Measurements from ENCODE around the gene CRTC1.

The CRTC1 gene

DNA sequence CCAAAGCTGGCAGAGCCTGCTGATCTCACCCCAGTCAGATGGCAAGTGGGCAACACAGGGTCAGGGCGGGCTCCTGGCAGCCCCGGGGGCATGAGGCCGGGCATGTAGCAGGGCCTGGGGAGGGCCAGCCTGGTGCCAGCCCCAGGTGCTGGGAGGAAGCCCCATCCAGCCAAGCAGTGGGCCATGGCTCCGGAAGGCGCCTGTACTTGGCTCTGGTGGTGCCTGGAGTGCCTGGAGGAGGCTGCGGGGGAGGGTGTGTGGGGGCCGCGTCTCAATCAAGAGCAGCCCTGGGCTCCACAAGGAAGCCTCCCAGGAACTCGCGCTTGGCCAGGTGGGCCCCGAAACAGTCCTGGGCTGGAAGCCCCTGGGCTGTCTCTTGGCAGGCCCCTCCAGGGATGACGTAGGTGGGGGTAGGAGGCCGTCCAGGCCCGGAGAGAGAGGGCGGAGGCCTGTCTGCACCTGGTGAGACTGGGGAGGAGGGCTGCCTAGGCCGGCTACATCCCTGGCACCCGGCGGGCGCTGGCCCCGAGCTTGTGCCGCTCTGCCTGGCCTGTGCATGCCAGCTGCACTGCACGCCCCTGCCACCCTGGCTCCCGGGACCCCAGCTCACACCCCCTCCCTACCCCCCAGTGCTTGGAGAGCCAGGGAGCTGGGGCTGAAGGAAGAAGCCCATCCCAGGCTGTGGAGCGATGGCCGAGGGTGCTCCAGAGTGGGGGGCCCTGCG lies 61.7 kb downstream of the CRTC1 start:
- DNase-seq (ENCODE audit: low spot score in 2 of 2): no peak
- Mint-ChIP-seq H3K27me3 (no peaks in the 10 kb centered on the region), H3K4me3 (no peak overlapping the region)

DNA sequence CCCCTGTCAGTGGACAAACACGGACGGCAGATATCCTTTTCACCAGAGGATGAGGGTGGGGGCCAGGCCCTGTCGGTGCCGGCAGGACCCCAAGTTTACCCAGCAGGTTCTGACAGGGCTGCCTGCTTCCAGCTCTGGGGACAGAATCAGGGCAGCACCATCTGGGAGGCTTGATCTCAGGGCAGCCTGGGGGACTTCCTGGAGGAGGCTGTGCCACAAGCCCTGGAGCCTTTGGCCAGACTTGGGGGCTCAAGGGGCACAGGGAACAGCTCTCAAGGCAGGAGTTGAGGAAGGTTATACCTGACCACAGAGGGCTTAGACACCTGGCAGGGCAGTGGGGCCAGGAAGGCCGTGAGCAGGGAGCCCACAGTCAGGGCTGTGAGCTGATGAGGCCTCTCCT lies 62.5 kb downstream of the CRTC1 start:
- no peaks in the 10 kb centered on the region for H3K9me3 Mint-ChIP-seq
- H3K36me3 Mint-ChIP-seq (ENCODE audit: insufficient read depth): peaks cover 2% of the 10 kb centered on the region
- no peaks in the 10 kb centered on the region for H3K4me1 Mint-ChIP-seq
- no peak overlapping the region for H3K27ac Mint-ChIP-seq (ENCODE audit: low read depth)
- ATAC-seq (replicated peaks; ENCODE audit: extremely low read depth, poor library complexity, severe bottlenecking) (no peak), DNase-seq (ENCODE audit: low spot score in 2 of 2) (no peak)
- H3K27me3 Mint-ChIP-seq: no peaks in the 10 kb centered on the region
- no peak overlapping the region for H3K4me3 Mint-ChIP-seq

More for the DNA sequence above, 61.7 kb downstream of the CRTC1 start:
- Mint-ChIP-seq H3K9me3 (no peaks in the 10 kb centered on the region), H3K36me3 (ENCODE audit: insufficient read depth) (no peaks in the 10 kb centered on the region), H3K27ac (ENCODE audit: low read depth) (no peak overlapping the region), H3K4me1 (no peaks in the 10 kb centered on the region)
- no peak for ATAC-seq (replicated peaks; ENCODE audit: extremely low read depth, poor library complexity, severe bottlenecking)

DNA sequence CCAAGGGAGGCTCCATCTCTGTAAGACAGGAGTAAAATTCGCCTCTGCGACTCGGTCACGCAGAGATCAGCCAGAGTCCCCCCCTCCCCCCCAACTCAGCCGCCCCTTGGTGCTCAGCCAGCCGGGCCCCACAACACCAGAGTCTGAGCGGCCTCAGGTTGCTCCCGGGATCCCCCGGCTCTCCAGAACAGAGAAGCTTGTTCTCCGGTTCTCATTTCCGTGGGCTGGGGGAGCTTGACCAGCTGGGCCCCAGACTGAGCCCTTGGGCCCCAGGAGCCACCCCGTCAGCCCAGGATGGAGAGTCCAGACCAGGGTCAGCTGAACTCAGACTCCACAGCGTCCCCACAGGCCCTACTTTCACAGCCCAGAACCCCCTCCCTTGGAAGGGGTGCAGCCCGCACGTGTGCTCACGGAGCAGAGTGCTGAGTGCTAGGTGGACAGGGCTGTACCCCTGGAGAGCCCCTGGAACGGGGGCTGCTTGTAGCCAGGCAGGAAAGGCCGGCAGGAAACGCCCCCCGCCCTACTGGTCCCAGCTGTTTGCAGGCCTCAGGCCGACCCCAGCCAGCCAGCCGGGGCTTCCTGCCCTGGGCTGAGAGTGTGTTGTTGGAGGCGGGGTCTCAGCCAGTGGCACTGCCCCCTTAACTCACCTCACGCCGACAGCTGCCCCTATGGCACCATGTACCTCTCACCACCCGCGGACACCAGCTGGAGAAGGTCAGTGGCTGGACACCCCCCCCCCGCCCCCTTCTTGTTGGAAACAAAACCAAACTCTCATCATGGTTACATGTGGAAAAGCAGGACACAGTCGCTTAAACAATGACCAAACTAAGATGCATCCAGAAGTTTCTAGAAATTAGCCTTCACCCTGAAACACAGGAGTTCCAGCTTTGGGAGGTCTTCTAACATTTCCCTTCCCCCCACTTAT lies 63.2 kb downstream of the CRTC1 start:
- no peak overlapping the region for H3K4me3 Mint-ChIP-seq
- ATAC-seq (replicated peaks; ENCODE audit: extremely low read depth, poor library complexity, severe bottlenecking) (no peak), DNase-seq (ENCODE audit: low spot score in 2 of 2) (no peak)
- H3K27ac Mint-ChIP-seq (ENCODE audit: low read depth): no peak overlapping the region
- no peaks in the 10 kb centered on the region for H3K27me3 Mint-ChIP-seq
- peaks cover 2% of the 10 kb centered on the region for H3K36me3 Mint-ChIP-seq (ENCODE audit: insufficient read depth)
- no peaks in the 10 kb centered on the region for H3K4me1 Mint-ChIP-seq
- H3K9me3 Mint-ChIP-seq: no peaks in the 10 kb centered on the region

DNA sequence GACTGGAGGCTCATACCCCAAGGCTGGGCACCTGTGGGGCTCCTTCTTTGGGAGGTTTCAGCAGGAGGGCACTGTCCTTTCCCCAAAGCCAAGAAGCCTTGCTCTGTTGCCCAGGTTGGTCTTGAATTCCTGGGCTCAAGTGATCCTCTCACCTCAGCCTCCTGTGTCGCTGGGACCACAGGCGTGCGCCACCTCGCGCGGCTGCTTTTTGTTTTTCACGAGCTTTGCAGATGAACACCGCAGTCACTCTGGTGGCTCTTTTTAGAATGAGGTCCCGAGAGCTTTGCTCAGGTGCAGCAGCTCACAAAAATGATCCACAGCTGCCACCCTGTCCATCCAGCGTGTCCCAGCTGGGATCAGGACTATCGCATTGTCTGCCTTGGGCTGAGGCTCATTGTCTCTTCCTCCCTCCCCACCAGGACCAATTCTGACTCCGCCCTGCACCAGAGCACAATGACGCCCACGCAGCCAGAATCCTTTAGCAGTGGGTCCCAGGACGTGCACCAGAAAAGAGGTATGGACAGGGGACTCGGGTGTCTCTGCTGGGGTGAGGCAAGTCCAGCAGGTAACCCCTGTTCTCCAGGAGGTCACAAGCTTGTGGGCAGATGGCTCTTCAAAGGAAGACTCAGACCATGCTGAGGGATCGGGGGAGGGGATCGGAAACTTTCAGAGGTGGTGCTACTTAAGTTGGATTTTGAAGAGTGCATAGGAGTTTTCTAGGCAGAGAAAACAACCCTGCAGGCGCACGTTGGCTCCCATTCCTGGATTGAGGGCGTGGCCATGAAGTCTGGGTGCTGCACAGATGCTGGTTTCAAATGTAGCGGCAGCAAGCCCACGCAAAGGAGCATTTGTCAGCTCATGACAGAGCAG lies 66.1 kb downstream of the CRTC1 start:
- no peaks in the 10 kb centered on the region for H3K27me3 Mint-ChIP-seq
- no peaks in the 10 kb centered on the region for H3K9me3 Mint-ChIP-seq
- DNase-seq (ENCODE audit: low spot score in 2 of 2) (no peak), ATAC-seq (replicated peaks; ENCODE audit: extremely low read depth, poor library complexity, severe bottlenecking) (no peak)
- H3K27ac Mint-ChIP-seq (ENCODE audit: low read depth): no peak overlapping the region
- no peak overlapping the region for H3K4me3 Mint-ChIP-seq
- no peaks in the 10 kb centered on the region for H3K4me1 Mint-ChIP-seq
- H3K36me3 Mint-ChIP-seq (ENCODE audit: insufficient read depth): peaks cover 6% of the 10 kb centered on the region

DNA sequence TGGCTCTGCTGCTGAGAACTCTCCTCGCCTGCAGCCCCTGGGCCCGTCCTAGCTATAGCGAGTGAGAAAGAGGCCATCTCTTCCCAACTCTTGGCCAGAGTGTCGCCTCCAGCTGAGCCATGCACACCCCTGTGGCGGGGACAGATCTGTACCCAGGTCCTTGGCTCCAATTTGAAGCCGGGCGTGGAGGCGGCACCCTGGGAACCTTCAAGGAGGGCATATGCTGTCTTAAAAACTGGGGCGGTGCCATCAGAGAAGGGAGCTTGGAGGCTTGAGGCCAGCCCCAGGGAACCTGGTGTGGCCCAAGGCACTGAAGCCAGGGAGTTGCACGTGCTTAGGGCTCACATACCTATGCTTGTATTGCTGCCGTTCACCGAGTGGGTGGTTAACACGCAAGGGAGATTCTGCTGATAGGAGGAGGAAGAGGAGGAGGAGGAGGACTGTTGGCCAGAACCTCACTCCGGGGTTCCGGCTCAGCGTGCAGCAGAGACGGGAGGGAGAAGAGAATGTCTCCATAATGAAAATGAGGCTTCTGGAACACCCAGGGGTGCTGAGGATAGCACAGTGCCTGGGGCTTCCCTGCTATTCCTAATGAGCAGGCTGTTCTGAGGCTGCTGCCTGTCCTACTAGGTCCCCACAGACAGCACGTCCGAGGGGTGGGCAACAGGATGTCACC lies 67.0 kb downstream of the CRTC1 start:
- H3K4me1 Mint-ChIP-seq: no peaks in the 10 kb centered on the region
- H3K36me3 Mint-ChIP-seq (ENCODE audit: insufficient read depth): peaks cover 7% of the 10 kb centered on the region
- no peak for DNase-seq (ENCODE audit: low spot score in 2 of 2)
- H3K4me3 Mint-ChIP-seq: no peak overlapping the region
- H3K27me3 Mint-ChIP-seq: no peaks in the 10 kb centered on the region
- H3K9me3 Mint-ChIP-seq: no peaks in the 10 kb centered on the region
- no peak overlapping the region for H3K27ac Mint-ChIP-seq (ENCODE audit: low read depth)
- no peak for ATAC-seq (replicated peaks; ENCODE audit: extremely low read depth, poor library complexity, severe bottlenecking)

DNA sequence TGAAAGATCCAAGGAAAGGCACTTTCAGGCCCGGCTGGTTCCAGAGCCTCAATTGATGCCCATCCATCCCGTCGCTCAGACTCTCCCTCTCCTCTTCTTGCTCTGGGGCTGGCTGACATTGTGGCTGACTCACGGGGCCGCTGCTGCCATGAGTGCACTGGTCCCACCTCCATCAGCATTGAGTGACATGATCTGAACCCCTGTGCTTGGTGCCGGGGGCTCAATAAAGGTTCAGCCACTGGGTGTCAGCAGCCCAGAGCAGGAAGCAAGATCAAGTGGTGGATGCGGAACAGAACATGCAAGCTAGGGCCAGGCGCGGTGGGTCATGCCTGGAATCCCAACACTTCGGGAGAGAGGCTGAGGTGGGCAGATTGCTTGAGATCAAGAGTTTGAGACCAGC lies 68.1 kb downstream of the CRTC1 start:
- peaks cover 11% of the 10 kb centered on the region for H3K36me3 Mint-ChIP-seq (ENCODE audit: insufficient read depth)
- H3K4me3 Mint-ChIP-seq: no peak overlapping the region
- no peak for DNase-seq (ENCODE audit: low spot score in 2 of 2)
- H3K27ac Mint-ChIP-seq (ENCODE audit: low read depth): no peak overlapping the region
- no peaks in the 10 kb centered on the region for H3K9me3 Mint-ChIP-seq
- H3K27me3 Mint-ChIP-seq: no peaks in the 10 kb centered on the region
- H3K4me1 Mint-ChIP-seq: no peaks in the 10 kb centered on the region
- ATAC-seq (replicated peaks; ENCODE audit: extremely low read depth, poor library complexity, severe bottlenecking): no peak

DNA sequence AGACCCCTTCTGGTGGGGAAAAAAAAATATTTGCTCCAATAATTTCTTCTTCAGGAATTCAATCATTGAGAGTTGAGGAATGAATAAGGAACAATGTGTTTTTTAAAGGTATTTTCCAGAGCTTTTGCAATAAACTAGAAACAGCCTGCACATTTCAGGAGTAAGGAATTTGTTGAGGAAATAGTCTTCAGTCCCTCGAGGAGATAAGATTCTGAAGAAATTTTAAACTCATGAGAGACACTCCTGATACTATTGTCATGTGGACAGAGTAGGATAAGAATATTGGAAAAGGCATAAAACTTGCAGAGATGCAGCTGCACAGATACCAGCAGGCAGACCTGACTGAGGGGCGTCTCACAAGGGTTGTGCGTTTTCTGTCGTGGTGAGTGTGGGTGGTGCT lies 71.0 kb downstream of the CRTC1 start:
- H3K36me3 Mint-ChIP-seq (ENCODE audit: insufficient read depth): peaks cover 11% of the 10 kb centered on the region
- H3K4me3 Mint-ChIP-seq: no peak overlapping the region
- no peaks in the 10 kb centered on the region for H3K9me3 Mint-ChIP-seq
- H3K27me3 Mint-ChIP-seq: no peaks in the 10 kb centered on the region
- DNase-seq (ENCODE audit: low spot score in 2 of 2): no peak
- no peak for ATAC-seq (replicated peaks; ENCODE audit: extremely low read depth, poor library complexity, severe bottlenecking)
- H3K4me1 Mint-ChIP-seq: no peaks in the 10 kb centered on the region
- H3K27ac Mint-ChIP-seq (ENCODE audit: low read depth): no peak overlapping the region

DNA sequence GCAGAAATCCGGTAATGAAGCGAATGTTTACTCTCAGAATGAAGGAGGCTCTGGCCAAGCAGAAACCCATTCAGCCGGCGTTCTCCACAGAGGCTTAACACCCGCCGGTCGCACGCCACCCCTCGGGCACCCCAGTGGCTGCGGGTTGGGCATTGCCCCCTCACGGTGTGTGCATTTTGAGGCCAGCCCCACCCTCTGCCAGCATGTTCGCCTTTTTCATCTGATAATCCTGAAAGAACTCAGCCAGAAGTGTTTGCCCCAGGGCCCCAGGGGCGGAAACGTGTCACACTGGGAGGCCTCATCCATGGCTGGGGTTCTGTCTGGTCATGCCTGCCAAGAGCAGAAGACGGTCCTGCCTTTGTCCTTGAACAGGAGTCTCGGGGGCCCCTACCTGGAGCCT lies 73.4 kb downstream of the CRTC1 start:
- Mint-ChIP-seq H3K36me3 (ENCODE audit: insufficient read depth) (peaks cover 9% of the 10 kb centered on the region), H3K27me3 (no peaks in the 10 kb centered on the region), H3K9me3 (no peaks in the 10 kb centered on the region), H3K27ac (ENCODE audit: low read depth) (no peak overlapping the region), H3K4me1 (no peaks in the 10 kb centered on the region), H3K4me3 (no peak overlapping the region)
- DNase-seq (ENCODE audit: low spot score in 2 of 2) (no peak), ATAC-seq (replicated peaks; ENCODE audit: extremely low read depth, poor library complexity, severe bottlenecking) (no peak)

DNA sequence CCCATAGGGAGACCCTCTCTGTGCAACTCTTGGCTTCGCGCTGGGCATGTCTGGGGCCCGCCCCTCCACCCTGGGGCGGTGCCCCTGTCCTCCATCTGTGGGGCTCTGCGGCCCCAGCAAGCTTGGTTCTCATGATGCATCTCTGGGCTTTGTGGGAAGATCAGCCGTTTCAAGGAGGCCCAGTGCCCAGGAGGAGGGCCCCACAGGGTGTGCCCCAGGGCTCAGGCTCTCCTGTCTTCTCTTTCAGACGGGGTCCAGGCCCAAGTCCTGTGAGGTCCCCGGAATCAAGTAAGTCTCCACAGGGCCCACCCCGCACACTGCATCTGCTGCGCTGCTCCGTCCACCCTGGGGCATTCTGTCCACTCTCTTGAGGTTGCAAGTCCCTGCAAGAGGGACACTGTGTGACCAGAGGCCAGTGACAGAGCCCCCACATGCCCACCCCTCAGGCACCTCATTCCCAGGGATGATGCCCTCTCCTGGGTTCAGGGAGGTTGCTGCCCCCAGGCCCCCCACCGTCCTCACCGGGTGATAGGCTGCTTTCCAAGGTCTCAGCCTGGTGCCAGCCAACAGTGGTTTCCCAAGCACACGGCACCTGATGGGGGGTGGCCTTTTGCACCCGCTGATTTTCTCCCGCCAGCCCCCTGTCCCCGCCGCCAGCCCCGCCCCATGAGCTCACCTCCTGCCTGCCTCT lies 76.0 kb downstream of the CRTC1 start:
- no peaks in the 10 kb centered on the region for H3K4me1 Mint-ChIP-seq
- DNase-seq (ENCODE audit: low spot score in 2 of 2): no peak
- no peak overlapping the region for H3K4me3 Mint-ChIP-seq
- ATAC-seq (replicated peaks; ENCODE audit: extremely low read depth, poor library complexity, severe bottlenecking): no peak
- H3K27me3 Mint-ChIP-seq: no peaks in the 10 kb centered on the region
- H3K9me3 Mint-ChIP-seq: no peaks in the 10 kb centered on the region
- peaks cover 9% of the 10 kb centered on the region for H3K36me3 Mint-ChIP-seq (ENCODE audit: insufficient read depth)
- no peak overlapping the region for H3K27ac Mint-ChIP-seq (ENCODE audit: low read depth)

DNA sequence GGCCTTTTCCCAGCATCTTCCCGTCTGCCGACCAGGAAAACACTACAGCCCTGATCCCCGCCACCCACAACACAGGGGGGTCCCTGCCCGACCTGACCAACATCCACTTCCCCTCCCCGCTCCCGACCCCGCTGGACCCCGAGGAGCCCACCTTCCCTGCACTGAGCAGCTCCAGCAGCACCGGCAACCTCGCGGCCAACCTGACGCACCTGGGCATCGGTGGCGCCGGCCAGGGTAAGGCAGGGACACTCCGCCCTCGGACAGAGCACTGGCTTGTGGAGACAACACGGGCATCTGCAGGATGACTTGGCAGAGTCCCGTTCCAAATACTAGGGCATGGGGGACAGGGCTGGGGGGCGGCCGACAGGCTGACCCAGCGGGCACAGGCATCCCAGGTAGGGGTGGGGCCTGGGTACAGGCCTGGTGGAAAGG lies 76.5 kb downstream of the CRTC1 start:
- H3K9me3 Mint-ChIP-seq: no peaks in the 10 kb centered on the region
- H3K36me3 Mint-ChIP-seq (ENCODE audit: insufficient read depth): peaks cover 6% of the 10 kb centered on the region
- no peaks in the 10 kb centered on the region for H3K4me1 Mint-ChIP-seq
- no peak overlapping the region for H3K27ac Mint-ChIP-seq (ENCODE audit: low read depth)
- DNase-seq (ENCODE audit: low spot score in 2 of 2) (no peak), ATAC-seq (replicated peaks; ENCODE audit: extremely low read depth, poor library complexity, severe bottlenecking) (no peak)
- H3K4me3 Mint-ChIP-seq: no peak overlapping the region
- H3K27me3 Mint-ChIP-seq: no peaks in the 10 kb centered on the region

DNA sequence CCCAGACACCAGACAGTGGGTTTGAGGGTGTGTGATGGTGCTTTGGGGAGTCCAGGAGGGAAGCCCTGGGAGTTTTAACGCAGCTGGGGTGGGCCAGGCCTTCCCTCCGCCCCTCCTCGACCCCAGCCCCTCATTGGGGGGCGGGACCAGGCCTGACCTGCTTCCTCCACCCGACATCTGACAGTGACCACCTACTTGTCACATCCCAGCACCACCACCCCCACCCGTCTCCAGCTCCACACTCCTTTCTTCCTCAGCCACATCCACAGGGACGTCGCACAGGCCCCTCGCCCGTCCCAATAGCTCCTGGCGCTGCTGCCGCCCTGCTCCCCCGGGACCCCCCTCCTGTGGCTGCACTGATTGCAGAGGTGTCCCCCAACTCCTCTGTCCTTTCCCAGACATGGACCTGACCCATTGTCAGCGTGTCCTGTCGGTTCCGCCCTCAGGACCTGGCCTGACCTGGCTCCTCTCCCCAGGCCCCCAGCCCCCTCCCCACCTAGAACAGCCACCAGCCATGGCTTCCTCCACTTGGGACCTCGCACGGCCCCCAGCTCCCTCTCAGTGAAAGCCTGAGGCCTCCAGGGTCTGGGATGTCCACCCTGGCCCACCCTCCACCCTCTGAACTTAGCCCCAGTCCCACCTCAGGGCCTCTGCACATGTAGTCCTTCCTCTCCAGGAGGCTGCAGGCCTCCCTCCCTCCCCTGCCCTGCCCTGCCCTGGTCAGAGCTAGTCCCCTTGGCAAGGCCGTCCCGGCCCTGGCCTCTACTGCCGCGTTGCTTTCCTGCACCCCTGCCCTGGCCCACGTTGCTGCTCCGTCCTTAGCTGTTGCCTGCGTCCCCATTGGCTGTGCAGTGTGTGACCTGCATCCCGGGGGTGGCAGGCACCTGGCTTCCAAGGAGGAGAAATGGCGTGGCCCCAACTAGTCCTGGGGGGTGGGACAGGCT lies 77.2 kb downstream of the CRTC1 start:
- ATAC-seq (replicated peaks; ENCODE audit: extremely low read depth, poor library complexity, severe bottlenecking) (no peak), DNase-seq (ENCODE audit: low spot score in 2 of 2) (no peak)
- Mint-ChIP-seq H3K27ac (ENCODE audit: low read depth) (no peak overlapping the region), H3K36me3 (ENCODE audit: insufficient read depth) (peaks cover 6% of the 10 kb centered on the region), H3K4me3 (no peak overlapping the region), H3K27me3 (no peaks in the 10 kb centered on the region), H3K9me3 (no peaks in the 10 kb centered on the region), H3K4me1 (no peaks in the 10 kb centered on the region)
